IMR-90 (cell line): ENCODE measurements around the gene CD69. TPM values are rescaled to one million over a fixed set of nuclear protein-coding genes. Genes with fewer than 3 reads are reported as not detected.

Source experiments
- ATAC-seq: fragments of 200-7000 bp; cut with Tn5 transposase; 2 replicates; pipeline ENCODE4 v1.9.1; 2020; ENCODE audit warnings: low read depth, mild to moderate bottlenecking, moderate library complexity
- BruUV-seq: library from RNA; stranded (reverse); fragments of 400-500 nt; replicated peaks from 2 replicates; lab custom pipeline; 2021; lab: Mats Ljungman, UMichigan
- CTCF ChIA-PET: fragments of 300-600 bp; formaldehyde crosslinking; extraction: SDS; loops from one replicate; lab custom pipeline; 2021; ENCODE audit warnings: antibody characterized with exemption; lab: Yijun Ruan, JAX
- POLR2A ChIA-PET: fragments of 300-600 bp; sonication (Branson Sonifier 250); formaldehyde crosslinking; loops from one replicate; lab custom pipeline; 2022; ENCODE audit warnings: antibody characterized with exemption; ENCODE audit not compliant: unreplicated experiment; lab: Charles Lee
- DNase-seq: peaks from one replicate; pipeline ENCODE4 v3.0.0; 2013
- H2AFZ ChIP-seq: replicated peaks from 2 replicates; pipeline ENCODE3; 2013; ENCODE audit warnings: low read length, mild to moderate bottlenecking; ENCODE audit not compliant: poor library complexity
- H2AK5ac ChIP-seq: 2 replicates; pipeline ENCODE4 v1.6.1; 2013; ENCODE audit warnings: low read depth, low read length, inconsistent platforms
- H2AK9ac ChIP-seq: replicated peaks from 2 replicates; pipeline ENCODE3; 2013; ENCODE audit warnings: mild to moderate bottlenecking, low read depth, low read length, moderate library complexity; ENCODE audit not compliant: poor library complexity
- H2BK120ac ChIP-seq: 2 replicates; pipeline ENCODE4 v1.6.1; 2013; ENCODE audit warnings: low read depth, low read length, inconsistent platforms
- H2BK15ac ChIP-seq: 3 replicates; pipeline ENCODE4 v1.6.1; 2013; ENCODE audit warnings: low read depth, low read length, inconsistent platforms
- H2BK20ac ChIP-seq: 2 replicates; pipeline ENCODE4 v1.6.1; 2013; ENCODE audit warnings: low read depth, mild to moderate bottlenecking, inconsistent platforms, low read length, moderate library complexity
- H2BK5ac ChIP-seq: 2 replicates; pipeline ENCODE4 v1.6.1; 2013; ENCODE audit warnings: mild to moderate bottlenecking, low read depth, low read length, inconsistent platforms; ENCODE audit not compliant: poor library complexity, severe bottlenecking
- H3K14ac ChIP-seq: replicated peaks from 2 replicates; pipeline ENCODE4 v1.6.1; 2013; ENCODE audit warnings: low read depth, low read length, inconsistent platforms
- H3K18ac ChIP-seq: 2 replicates; pipeline ENCODE4 v1.6.1; 2013; ENCODE audit warnings: low read depth, low read length, control low read depth
- H3K23ac ChIP-seq: 2 replicates; pipeline ENCODE4 v1.6.1; 2013; ENCODE audit warnings: low read depth, low read length, inconsistent platforms
- H3K27ac ChIP-seq: 2 replicates; pipeline ENCODE4 v1.5.1; 2013; ENCODE audit warnings: mild to moderate bottlenecking, control low read depth, low read length; ENCODE audit not compliant: insufficient read depth
- H3K27me3 ChIP-seq: 2 replicates; pipeline ENCODE4 v1.6.1; 2013; ENCODE audit warnings: low read length; ENCODE audit not compliant: control insufficient read depth, insufficient read depth
- H3K36me3 ChIP-seq: 2 replicates; pipeline ENCODE4 v1.6.1; 2013; ENCODE audit warnings: low read length, mixed read lengths; ENCODE audit not compliant: control insufficient read depth, insufficient read depth
- H3K4ac ChIP-seq: 2 replicates; pipeline ENCODE4 v1.6.1; 2013; ENCODE audit warnings: low read depth, low read length, inconsistent platforms
- H3K4me1 ChIP-seq: 2 replicates; pipeline ENCODE4 v1.6.1; 2013; ENCODE audit warnings: low read length, mixed read lengths; ENCODE audit not compliant: control insufficient read depth, insufficient read depth
- H3K4me2 ChIP-seq: 2 replicates; pipeline ENCODE4 v1.6.1; 2013; ENCODE audit warnings: low read depth, mild to moderate bottlenecking, control low read depth, low read length, moderate library complexity
- H3K4me3 ChIP-seq: 2 replicates; pipeline ENCODE4 v1.5.1; 2013; ENCODE audit warnings: low read depth, mild to moderate bottlenecking, control low read depth, low read length, moderate library complexity; ENCODE audit not compliant: insufficient read depth
- H3K56ac ChIP-seq: 2 replicates; pipeline ENCODE4 v1.6.1; 2013; ENCODE audit warnings: low read length, inconsistent platforms; ENCODE audit not compliant: insufficient read depth; ENCODE audit errors: extremely low read depth
- H3K79me1 ChIP-seq, 2 experiments: 2 replicates each; pipeline ENCODE4 v1.6.1; 2013; ENCODE audit warnings: low read length in 2 of 2, inconsistent platforms in 1 of 2, low read depth in 1 of 2
- H3K9ac ChIP-seq: 2 replicates; pipeline ENCODE4 v1.6.1; 2013; ENCODE audit warnings: low read depth, low read length, control low read depth
- H3K9me1 ChIP-seq: 2 replicates; pipeline ENCODE4 v1.6.1; 2013; ENCODE audit warnings: low read length, inconsistent platforms; ENCODE audit not compliant: insufficient read depth
- H3K9me3 ChIP-seq: 2 replicates; pipeline ENCODE4 v1.6.1; 2013; ENCODE audit warnings: low read length; ENCODE audit not compliant: control insufficient read depth, insufficient read depth
- H4K20me1 ChIP-seq: 2 replicates; pipeline ENCODE4 v1.6.1; 2013; ENCODE audit warnings: low read length, inconsistent platforms; ENCODE audit not compliant: insufficient read depth
- H4K5ac ChIP-seq: 2 replicates; pipeline ENCODE4 v1.6.1; 2013; ENCODE audit warnings: mild to moderate bottlenecking, low read depth, low read length, control low read depth
- H4K8ac ChIP-seq, 2 experiments: 2 replicates each; pipeline ENCODE4 v1.6.1; 2013; ENCODE audit warnings: low read depth in 2 of 2, low read length in 2 of 2, control low read depth in 1 of 2, inconsistent platforms in 1 of 2
- H4K91ac ChIP-seq: 2 replicates; pipeline ENCODE4 v1.6.1; 2013; ENCODE audit warnings: low read depth, low read length, inconsistent platforms; ENCODE audit not compliant: insufficient read depth
- BHLHE40 ChIP-seq: fragments of 150-350 bp; IDR thresholded peaks from 2 replicates; pipeline ENCODE4 v1.6.1; 2016; ENCODE audit warnings: mild to moderate bottlenecking, low read depth, low read length
- CEBPB ChIP-seq: IDR thresholded peaks from 2 replicates; pipeline ENCODE4 v1.6.1; 2012; ENCODE audit warnings: low read depth, low read length, improper control_type of control experiment
- CHD1 ChIP-seq: IDR thresholded peaks from 2 replicates; pipeline ENCODE4 v1.6.1; 2012; ENCODE audit warnings: low read depth, low read length, improper control_type of control experiment
- CTCF ChIP-seq: conservative IDR thresholded peaks from 2 replicates; pipeline ENCODE4 v1.5.1; 2012; ENCODE audit warnings: mild to moderate bottlenecking, low read depth, low read length, improper control_type of control experiment
- ELK1 ChIP-seq: fragments of 150-350 bp; IDR thresholded peaks from 2 replicates; pipeline ENCODE4 v1.6.1; 2016; ENCODE audit warnings: low read depth, mild to moderate bottlenecking, low read length, moderate library complexity, borderline replicate concordance
- FOS ChIP-seq: fragments of 150-350 bp; IDR thresholded peaks from 2 replicates; pipeline ENCODE4 v1.6.1; 2016; ENCODE audit warnings: low read depth, low read length
- MAFK ChIP-seq: IDR thresholded peaks from 2 replicates; pipeline ENCODE4 v1.6.1; 2012; ENCODE audit warnings: low read depth, low read length, improper control_type of control experiment
- MAZ ChIP-seq: IDR thresholded peaks from 2 replicates; pipeline ENCODE4 v1.6.1; 2012; ENCODE audit warnings: low read depth, mild to moderate bottlenecking, low read length, improper control_type of control experiment, moderate library complexity, borderline replicate concordance
- MXI1 ChIP-seq: IDR thresholded peaks from 2 replicates; pipeline ENCODE4 v1.6.1; 2012; ENCODE audit warnings: low read depth, mild to moderate bottlenecking, low read length, moderate library complexity, borderline replicate concordance
- NFE2L2 ChIP-seq: fragments of 150-350 bp; IDR thresholded peaks from 2 replicates; pipeline ENCODE4 v1.6.1; 2016; ENCODE audit warnings: low read depth, mild to moderate bottlenecking, low read length
- POLR2A ChIP-seq: IDR thresholded peaks from 2 replicates; pipeline ENCODE4 v1.6.1; 2012; ENCODE audit warnings: mild to moderate bottlenecking, low read depth, low read length
- RAD21 ChIP-seq: IDR thresholded peaks from 2 replicates; pipeline ENCODE4 v1.6.1; 2012; ENCODE audit warnings: low read length, improper control_type of control experiment
- RCOR1 ChIP-seq: IDR thresholded peaks from 2 replicates; pipeline ENCODE4 v1.6.1; 2012; ENCODE audit warnings: mild to moderate bottlenecking, low read length, improper control_type of control experiment; ENCODE audit not compliant: insufficient replicate concordance
- RFX5 ChIP-seq: IDR thresholded peaks from 2 replicates; pipeline ENCODE4 v1.8.0; 2012; ENCODE audit warnings: low read depth, mild to moderate bottlenecking, low read length, moderate library complexity
- SMC3 ChIP-seq: fragments of 150-350 bp; IDR thresholded peaks from 2 replicates; pipeline ENCODE4 v1.6.1; 2016; ENCODE audit warnings: low read depth, mild to moderate bottlenecking, antibody characterized with exemption, low read length, moderate library complexity
- USF2 ChIP-seq: fragments of 150-350 bp; IDR thresholded peaks from 2 replicates; pipeline ENCODE4 v1.6.1; 2017; ENCODE audit warnings: mild to moderate bottlenecking, antibody characterized with exemption, low read length, low read depth
- WGBS, 2 experiments: methylation state at CpG; one replicate each; pipeline versions ENCODE4 v1.1.5 to v1.1.7; 2013; ENCODE audit warnings: missing lambda C conversion rate in 2 of 2; ENCODE audit not compliant: insufficient read length in 1 of 2; ENCODE audit errors: extremely low coverage in 2 of 2; 5-methylcytosine and 5-hydroxymethylcytosine counted together
- dilution Hi-C: fragments of 300-500 bp; cut with HindIII; formaldehyde crosslinking; loops from one replicate; pipeline ENCODE4 v1.14.3; 2018; ENCODE audit warnings: low sequenced_read_pairs; ENCODE audit not compliant: unreplicated experiment
- in situ Hi-C: fragments of 300-500 bp; cut with MboI; formaldehyde crosslinking; loops from 3 replicates; pipeline ENCODE4 v1.14.3; 2019; ENCODE audit warnings: low sequenced_read_pairs, inconsistent platforms, mixed read lengths
- intact Hi-C: fragments of 100-400 bp; cut with micrococcal nuclease; formaldehyde crosslinking; loops from 2 replicates; pipeline ENCODE4 v1.10.0; 2022
- polyA plus RNA-seq, 3 experiments: library from polyadenylated mRNA; depleted of rRNA; stranded (reverse); fragments of >200 nt; gene quantifications; 2 replicates each; pipeline ENCODE4 v1.2.3, GENCODE V29; 2012; ENCODE audit warnings: low replicate concordance in 1 of 3
- total RNA-seq: library from RNA; depleted of rRNA; stranded (reverse); fragments of >200 nt; gene quantifications from 2 replicates; pipeline ENCODE4 v1.2.3, GENCODE V29; 2012

CD69 gene
- total and polyA plus RNA-seq, 2 of the 4 experiments (the other 2 are of a cell fraction) = not detected

GRCh38 chr12:9719790-9720189 lies 40.9 kb downstream of the CD69 start:
- Histone ChIP-seq H3K9ac (no peak overlapping the region), H4K5ac (no peak overlapping the region), H2AK9ac (no peak overlapping the region), H4K91ac (no peak overlapping the region), H2BK5ac (no peak overlapping the region), H3K27ac (no peak overlapping the region), H3K56ac (no peak overlapping the region), H3K9me3 (no peaks in the 10 kb centered on the region), H3K18ac (no peak overlapping the region), H3K4me3 (no peak overlapping the region), H2BK15ac (0 out of 3 replicates have a peak overlapping the region, but pooled peaks have one; percentile 37), H3K79me1 (no peaks in the 10 kb centered on the region), H3K14ac (no peak overlapping the region), H3K4ac (no peak overlapping the region), H4K20me1 (no peaks in the 10 kb centered on the region), H2BK20ac (no peak overlapping the region), H3K27me3 (no peaks in the 10 kb centered on the region; the same call in 1 of the 2 replicates), H2BK120ac (no peak overlapping the region), H3K23ac (no peak overlapping the region), H3K4me1 (peaks cover 2% of the 10 kb centered on the region; the same call in 1 of the 2 replicates), H3K4me2 (no peak overlapping the region), H3K36me3 (no peaks in the 10 kb centered on the region), H4K8ac (no peak overlapping the region), H2AK5ac (no peak overlapping the region), H2AFZ (no peak overlapping the region), H3K9me1 (no peaks in the 10 kb centered on the region)
- ChIA-PET POLR2A (no interaction called here), CTCF (no interaction called here)
- DNase-seq = no peak
- intact Hi-C loops (no loop called here), in situ Hi-C loops (loop anchor here (25.0 kb wide), 1 partner anchor 382 kb away; no protein-coding TSS in a partner anchor), dilution Hi-C loops (no loop called here)
- ATAC-seq = no peak
- BruUV-seq = no TSS peak
- no CpG with 5 or more reads among the region's 1 CpG for WGBS, 2 experiments
- TF ChIP-seq CEBPB (no peak), USF2 (no peak), POLR2A (no peak), MAZ (no peak), FOS (no peak), MAFK (no peak), CHD1 (no peak), CTCF (no peak), RFX5 (no peak), RCOR1 (no peak), NFE2L2 (no peak), RAD21 (no peak), ELK1 (no peak), MXI1 (no peak), SMC3 (no peak), BHLHE40 (no peak)
